CD4-positive, alpha-beta T cell treated with Interleukin-17A for 4 hours (primary cell): ENCODE data around the gene SP140.
"Not testable (repeated sequence)": the region's sequence is repeated elsewhere in the genome, so short reads cannot be mapped to it uniquely, and the experiment has no call there.

Experiments
- DNase-seq: peaks from one replicate; pipeline ENCODE4 v3.0.0-alpha.2; 2020; ENCODE audit warnings: mixed read lengths

Gene SP140

DNA sequence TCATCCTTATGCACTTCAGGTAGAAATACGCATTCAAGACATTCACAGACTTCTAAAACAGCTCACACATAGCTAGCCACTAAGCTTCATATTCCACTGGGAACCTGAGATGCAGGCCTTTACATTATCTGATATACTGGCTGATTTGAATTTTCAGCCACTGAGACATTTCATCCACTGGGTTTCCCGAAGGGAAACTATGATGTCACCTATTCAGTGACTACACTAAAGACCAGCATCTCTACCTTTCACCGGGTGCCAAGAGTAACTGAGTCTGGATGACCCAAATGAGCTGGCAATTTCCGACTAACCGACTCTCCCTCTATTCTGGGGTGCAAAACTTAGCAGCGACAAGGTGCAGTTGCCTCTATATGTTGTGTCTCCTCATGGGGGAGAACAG is 69.7 kb downstream of the SP140 start:
- no peak for DNase-seq

DNA sequence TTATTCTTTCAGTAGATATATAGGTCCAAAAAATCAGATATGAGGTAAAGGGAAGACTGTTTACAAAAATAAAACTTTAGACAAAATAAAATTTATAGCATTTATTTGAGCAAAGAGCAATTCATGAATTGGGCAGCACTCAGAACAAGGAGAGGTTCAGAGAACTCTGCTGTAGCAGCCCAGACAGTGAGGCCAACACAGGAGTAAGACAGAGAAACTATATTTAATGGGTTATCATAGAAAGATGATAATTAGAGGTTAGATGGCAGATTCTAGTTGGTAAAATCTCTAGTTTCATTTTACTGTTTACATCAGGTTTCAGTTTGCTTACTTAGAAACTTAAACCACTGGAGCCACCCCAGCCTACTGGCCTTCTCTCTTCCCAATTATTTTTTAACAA is 71.4 kb downstream of the SP140 start:
- no peak for DNase-seq

GRCh38 chr2:230299618-230300017 is 74.1 kb downstream of the SP140 start:
- DNase-seq: no peak

- DNase-seq: no peak
Measured at GRCh38 chr2:230305416-230306275, 80.1 kb downstream of the SP140 start.

- no peak for DNase-seq
Measured at GRCh38 chr2:230306474-230306873, 80.9 kb downstream of the SP140 start.

DNA sequence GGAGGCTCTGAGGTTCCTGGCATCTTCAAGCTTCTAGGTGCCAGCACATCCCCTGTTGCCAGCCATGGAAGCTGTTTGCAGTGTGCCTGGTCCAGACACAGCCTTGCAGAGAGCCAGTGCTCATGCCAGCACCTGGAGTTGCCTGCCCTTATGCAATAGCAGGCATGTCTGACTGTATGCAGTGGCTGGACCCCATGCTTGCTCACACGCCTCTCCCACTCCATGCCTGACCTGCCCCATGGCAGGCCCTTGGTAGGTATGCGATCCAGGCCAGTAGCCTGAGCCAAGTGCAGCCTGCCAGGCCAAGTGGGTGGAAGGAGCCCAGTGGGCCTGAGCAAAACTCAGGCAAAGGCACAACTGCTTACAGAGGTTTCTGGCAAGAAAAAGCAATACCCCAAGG is 81.9 kb downstream of the SP140 start:
- DNase-seq: no peak

- no peak for DNase-seq
Measured at GRCh38 chr2:230308402-230309000, 83.0 kb downstream of the SP140 start.

GRCh38 chr2:230310792-230311191 is 85.3 kb downstream of the SP140 start:
- DNase-seq: not testable (repeated sequence)

DNA sequence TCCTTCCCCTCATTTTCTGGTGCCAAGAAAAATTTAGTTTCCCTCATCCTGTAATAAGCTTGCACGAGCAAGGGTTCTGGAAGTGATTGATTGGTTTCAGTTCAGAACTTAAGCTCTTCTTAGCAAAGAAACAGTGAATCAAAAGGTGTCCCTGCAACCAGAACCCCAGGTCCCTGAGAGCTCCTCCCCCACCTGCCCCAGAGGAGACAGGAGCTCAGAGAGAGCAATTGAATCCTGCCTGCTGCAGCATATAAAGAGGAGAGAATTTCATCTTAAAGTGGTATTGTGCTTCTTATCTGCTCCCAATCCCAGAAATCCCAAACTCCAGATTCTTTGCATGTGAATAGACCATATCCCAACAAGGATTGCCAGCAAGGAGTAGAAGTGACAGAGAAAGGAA is 86.1 kb downstream of the SP140 start:
- DNase-seq: not testable (repeated sequence)

- no peak for DNase-seq
Measured at GRCh38 chr2:230312638-230313037, 87.1 kb downstream of the SP140 start.

GRCh38 chr2:230317366-230317765 is 91.8 kb downstream of the SP140 start:
- no peak for DNase-seq

DNA sequence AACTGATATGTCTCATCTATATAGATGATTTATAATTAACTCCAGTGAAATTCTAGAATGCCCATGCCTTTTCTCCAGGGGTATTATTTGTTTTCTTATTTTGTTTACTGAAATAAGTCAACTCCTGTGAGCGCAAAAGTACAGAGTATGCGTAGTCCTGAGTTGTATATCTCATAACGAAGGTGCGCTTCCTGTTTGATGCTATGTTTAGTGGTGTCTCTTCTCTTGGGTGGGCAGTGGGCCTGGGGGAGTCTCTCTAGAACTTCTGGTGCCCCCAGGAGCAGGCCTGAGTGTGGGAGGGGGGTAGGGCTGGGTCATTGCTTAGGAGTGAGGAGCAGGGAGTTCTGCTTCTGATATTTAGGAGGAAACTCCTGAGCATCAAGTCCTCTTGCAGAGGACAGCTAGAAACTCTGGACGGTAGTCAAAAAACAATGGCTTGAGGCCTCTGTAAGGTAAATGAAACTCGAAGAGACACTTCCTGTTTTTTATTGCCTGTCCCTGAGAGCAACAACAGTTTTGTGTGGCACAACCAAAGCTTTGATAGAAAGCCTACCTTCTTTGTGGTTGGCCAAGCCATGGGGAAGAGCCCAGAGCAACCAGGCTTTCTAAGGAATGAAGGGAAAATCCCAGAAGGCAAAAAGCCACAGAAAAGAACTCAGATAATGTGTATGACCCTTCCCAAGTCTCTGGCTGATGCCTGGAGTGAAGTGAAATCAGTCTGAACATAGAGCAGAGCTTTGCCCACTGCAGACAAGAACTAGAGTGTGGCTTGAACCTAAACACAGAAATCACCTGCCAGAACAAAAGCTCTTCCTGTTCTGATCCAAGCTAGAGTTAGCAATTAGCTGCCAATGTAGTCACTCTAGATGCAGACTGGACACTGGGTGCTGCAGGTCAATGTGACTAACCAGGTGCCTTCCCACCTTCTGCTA is 92.9 kb downstream of the SP140 start:
- no peak for DNase-seq

DNA sequence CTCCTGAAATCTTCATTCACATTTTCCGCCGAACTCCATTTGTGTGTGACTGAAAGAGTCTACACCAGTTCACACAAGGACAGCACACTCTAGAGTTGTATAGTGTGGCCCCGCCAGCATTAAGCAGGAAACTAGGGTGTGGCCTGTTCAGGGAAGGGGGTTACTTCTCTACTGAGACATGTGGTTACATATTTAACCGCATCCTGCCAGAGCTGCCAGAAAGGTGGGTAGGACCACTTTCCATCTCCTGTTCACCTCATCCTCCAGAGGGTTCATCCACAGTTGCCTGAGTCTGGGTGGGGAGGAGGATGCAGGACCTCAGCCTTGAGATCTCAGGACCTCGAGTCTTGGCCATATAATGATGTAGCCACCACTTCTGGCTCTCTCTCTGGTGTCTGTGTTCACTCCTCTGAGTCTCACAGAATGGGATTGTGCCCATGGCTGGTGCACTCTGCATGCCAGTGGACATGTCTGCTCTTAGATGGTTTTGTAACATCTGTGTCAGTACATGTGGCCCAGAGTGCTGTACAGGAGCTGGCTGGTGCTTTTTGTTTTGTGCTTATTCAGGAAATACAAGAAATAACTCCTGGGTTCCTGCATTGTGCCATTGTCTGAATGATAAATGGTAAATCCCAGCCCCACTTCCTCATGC is 93.8 kb downstream of the SP140 start:
- peak; percentile 80 for DNase-seq

DNA sequence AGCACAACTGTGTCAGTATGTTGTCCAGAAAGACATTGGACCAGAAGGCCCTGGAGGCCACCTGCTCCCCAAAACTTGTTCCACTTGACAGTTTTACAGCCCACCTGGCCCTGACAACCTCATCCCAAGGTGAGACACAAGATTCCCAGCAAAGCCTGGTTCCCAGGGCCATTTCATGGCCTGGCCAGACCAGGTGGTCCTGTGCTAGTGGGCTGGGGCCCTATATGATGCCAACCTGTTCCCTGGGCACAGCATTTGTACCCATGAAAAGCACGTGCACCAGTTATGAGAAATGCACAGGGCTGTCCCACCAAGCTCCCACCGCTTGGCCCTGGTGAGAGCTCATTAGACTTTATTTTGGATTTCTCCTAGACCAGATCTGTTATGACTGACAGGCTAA is 95.5 kb downstream of the SP140 start:
- no peak for DNase-seq

- DNase-seq: no peak
Measured at GRCh38 chr2:230322561-230323384, 97.2 kb downstream of the SP140 start.

DNA sequence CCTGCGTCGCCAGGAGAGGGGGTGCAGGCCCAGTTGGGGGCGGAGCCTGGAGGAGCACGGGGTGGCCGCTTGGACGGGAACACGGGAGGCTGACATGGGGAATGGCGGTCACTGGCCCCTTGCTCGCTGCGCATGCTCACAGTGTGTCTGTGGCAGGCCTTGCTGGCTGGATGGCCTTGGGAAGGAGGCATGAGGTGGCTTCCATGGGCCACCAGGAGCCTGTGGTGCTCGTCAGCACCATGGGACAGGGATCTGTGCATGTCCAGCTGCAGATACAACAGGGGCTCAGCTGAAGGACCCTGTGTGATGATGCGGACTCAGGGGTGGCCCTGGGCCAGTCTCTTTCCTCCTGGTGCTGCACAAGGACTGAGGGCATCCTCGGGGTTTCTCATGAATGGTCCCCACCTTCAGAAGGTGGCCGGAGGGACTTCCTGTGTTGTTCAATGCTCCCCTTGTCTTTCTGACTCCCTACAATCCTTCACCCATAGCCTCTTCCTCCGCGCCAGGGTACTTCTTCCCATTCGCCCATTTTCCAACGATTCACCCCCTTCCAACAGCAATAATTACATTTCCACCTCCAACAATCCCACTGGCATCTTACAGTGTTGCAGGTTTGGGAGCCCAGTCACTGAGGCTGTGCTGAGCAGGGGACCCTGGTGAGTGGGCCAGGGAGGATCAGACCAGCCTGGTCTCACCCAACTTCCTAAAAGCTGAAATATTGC is 98.0 kb downstream of the SP140 start:
- no peak for DNase-seq

DNA sequence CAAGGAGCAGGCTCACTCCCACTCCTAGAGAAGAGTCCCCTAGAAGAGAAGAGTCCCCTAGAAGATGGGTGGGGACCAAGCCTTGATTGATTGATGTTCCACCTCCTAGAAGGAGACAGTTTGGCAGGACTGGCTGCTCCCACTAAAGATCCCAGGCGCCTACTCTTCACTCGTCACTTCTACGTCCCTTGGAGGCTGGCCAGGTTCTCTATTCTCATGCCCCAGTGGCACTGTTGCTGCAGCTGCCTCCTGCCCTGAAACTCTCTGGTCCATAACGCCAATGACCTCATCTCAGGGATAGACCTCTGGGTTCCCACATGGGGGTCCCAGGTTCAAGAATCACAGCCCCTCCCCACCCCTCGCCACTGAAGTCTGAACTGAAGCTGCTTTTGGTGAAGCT is 99.0 kb downstream of the SP140 start:
- DNase-seq: no peak

- no peak for DNase-seq
Measured at GRCh38 chr2:230325316-230326243, 100.0 kb downstream of the SP140 start.

- peak; percentile 86 for DNase-seq
Measured at GRCh38 chr2:230326453-230327417, 101.2 kb downstream of the SP140 start, which contains the start of gene SP140L. Gene SP140L (plus strand): TSS chr2:230327193. CDS start chr2:230327270, 77 bp downstream.
